COLO668 (cell line): ENCODE results near the gene AEBP1.
"Not testable (repeated sequence)": the region's sequence is repeated elsewhere in the genome, so short reads cannot be mapped to it uniquely, and the experiment has no call there.

Experiments
- DNase-seq: peaks from one replicate; lab custom pipeline; 2025; ENCODE audit not compliant: unreplicated experiment; lab: John Stamatoyannopoulos, UW

Gene AEBP1

GRCh38 chr7:44116789-44117666, 12.9 kb downstream of the AEBP1 start:
- DNase-seq = no peak

- no peak for DNase-seq
Observed at GRCh38 chr7:44117801-44118429, 13.8 kb downstream of the AEBP1 start.

DNA sequence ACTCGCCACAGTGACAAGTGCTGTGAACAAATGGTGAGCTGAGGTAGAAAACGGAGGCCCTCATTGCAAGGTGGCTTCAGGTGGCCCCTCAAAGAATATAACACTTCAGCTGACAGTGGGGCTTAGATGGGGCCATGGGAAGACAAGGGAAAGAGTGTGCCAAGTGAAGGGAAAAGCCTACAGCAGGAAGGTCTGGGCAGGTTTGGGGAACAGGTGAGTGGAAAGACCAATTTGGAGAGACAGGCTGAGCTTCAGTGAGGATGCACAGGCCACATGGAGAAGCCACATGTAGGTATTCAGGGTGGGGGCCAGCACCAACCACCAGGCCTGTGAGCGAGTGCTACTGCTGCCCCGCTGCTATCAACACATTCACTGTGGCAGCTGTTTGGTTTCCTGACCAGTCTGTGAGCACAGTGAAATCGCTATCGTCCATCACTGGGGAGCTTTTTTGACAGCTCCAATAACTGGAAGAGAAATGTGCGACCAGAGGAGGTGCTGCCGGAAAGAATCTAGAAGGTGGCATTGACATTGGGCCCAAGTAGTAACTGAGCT, 15.8 kb downstream of the AEBP1 start:
- DNase-seq = no peak

GRCh38 chr7:44120395-44120794, 16.2 kb downstream of the AEBP1 start:
- DNase-seq = no peak

DNA sequence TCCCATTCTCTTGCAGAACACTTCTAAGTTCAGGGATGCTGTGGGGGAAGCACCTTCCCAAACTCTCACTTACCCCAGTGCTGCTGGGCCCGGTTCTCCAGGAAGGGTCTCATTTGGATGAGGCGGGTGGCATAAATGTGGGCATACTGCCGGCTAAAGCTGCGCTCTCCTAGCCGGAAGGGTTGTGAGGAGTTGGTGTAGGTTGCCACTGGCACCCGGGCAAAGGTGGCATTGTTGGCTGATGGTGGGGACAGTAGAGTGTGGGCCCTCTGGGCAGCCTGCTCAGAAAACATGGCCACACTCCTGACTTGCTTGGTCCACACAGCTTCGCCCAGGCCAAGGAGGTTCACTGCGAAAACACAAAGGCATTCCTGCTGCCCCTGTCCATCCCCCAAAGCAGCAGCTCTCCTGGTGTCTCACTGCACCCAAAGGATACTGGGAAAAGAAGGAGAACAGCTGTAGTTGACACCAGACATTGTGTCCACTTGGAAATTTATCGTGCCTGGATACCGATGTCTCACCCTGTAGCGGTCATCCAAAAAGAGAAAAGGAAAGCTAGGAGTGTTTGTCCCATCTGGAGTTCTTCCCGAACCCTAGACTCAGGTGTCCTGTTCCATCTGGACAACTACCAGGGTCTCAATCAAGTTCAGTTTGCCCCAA, 17.7 kb downstream of the AEBP1 start:
- no peak for DNase-seq

DNA sequence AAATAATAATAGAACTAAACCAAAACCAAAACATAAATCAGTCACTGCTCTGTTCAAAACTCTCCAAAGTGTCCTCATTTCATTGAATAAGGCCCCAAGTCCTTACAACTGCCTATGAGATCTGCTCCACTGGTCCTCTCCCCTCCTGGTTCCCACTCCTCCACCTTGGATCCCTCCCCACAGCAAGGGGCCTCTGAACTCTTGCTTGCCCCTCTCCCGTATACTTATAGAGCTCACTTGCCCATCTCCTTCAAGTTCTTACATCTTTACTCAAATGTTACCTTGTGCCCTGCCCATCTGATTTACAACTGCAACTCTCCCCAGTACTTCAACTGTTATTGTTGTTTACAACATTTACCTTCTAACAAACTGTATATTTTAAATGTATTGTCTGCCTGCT, 18.4 kb downstream of the AEBP1 start:
- no peak for DNase-seq

- peak; percentile 100 for DNase-seq
Observed at GRCh38 chr7:44123190-44124003, 19.3 kb downstream of the AEBP1 start, which contains the start of gene POLD2. TSS of gene POLD2 (minus strand) at chr7:44123548. CDS start at chr7:44122053, 1,495 bp downstream.

DNA sequence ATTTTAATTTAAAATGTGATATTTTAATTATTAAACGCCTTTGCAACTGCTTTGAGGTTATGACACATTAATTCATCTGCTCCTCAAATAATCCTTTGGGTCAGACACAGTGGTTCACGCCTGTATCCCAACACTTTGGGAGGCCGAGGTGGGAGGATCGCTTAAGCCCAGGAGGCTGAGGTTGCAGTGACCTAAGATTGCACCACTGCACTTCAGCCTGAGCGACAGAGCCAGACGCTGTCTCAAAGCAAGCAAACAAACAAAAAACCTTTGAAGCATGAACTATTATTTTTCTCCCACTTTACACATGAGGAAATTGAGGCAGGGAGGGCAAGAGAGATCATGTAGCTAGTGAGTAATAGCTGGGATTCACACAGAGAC, 20.7 kb downstream of the AEBP1 start:
- DNase-seq = no peak

GRCh38 chr7:44126574-44126973, 22.4 kb downstream of the AEBP1 start:
- not testable (repeated sequence) for DNase-seq

DNA sequence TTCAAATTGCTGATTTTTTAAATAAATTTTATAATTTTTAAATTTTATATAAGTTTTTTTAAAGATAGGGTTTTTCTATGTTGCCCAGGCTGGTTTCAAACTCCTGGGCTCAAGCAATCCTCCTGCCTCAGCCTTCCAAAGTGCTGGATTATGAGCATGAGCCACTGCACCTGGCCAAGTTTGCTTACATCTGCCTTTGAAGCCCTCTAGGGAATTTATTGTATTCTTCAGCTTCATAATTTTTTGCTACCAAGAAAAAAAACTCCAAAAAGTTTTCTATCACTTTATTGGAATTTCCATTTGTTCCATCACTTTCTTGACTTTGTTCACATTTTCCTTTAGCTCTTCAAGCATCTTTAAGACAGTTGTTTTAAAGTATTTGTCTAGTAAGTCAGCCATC, 23.0 kb downstream of the AEBP1 start:
- DNase-seq = no peak

- no peak for DNase-seq
Observed at GRCh38 chr7:44128721-44129582, 24.8 kb downstream of the AEBP1 start.

DNA sequence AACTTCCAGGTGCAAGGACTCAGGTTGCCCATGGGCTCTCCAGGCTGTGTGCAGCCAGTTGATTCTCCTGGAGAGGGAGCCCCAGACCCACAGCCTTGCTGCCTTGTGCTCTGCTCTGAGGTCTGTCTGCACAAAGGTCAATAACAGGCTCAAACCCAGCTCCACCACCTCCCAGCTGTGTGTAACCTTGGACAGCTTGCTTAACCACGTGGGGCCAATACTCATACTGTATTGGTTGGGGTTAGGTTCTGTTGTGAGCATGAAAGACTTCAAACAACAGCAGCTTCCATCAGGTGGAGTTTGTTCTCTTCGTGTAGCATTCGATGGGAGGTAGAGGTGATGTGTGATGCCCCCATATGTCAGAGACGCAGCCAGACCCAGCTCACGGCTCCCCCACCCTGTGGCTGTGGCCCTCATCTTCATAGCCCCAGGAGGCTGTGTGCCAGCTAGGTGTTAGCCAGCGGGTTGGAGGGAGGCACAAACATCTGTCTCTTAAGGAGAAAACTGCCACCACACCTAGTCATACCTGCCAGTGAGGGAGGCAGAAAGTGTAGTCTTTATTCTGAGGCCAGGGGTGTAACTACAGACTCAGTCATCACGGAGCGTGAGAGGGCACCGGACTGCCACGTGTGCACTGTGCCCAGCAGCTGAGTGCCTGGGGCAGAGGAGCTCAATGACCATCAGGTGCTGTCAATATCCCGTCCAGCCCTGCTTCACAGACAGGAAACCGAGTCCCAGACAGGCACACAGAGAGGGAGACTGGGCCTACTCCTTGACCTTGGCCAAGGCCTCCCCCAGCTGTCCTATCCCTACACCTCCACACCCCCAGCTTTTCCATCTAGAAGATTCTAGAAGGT, 27.3 kb downstream of the AEBP1 start:
- DNase-seq = peak; percentile 55

DNA sequence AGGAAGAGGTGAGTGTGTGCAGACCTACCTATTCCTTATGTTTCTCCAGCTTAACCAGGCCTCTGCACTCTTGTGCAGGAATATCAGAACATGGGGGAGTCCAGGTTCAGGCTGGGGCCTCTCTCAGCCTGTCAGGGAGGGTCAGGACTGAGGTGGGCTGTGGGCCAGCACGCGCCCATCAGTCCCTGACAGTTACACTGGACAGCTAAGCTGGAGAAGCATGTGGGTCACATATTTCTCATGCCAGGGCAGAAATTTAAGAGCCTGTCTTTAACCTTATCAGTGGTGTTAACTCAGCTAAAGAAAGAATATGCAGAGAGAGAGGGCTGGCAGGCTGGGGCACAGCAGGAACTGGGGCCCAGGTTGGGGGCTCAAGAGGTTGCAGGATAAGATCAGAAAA, 27.9 kb downstream of the AEBP1 start:
- no peak for DNase-seq

GRCh38 chr7:44133295-44133694, 29.1 kb downstream of the AEBP1 start:
- DNase-seq = no peak

DNA sequence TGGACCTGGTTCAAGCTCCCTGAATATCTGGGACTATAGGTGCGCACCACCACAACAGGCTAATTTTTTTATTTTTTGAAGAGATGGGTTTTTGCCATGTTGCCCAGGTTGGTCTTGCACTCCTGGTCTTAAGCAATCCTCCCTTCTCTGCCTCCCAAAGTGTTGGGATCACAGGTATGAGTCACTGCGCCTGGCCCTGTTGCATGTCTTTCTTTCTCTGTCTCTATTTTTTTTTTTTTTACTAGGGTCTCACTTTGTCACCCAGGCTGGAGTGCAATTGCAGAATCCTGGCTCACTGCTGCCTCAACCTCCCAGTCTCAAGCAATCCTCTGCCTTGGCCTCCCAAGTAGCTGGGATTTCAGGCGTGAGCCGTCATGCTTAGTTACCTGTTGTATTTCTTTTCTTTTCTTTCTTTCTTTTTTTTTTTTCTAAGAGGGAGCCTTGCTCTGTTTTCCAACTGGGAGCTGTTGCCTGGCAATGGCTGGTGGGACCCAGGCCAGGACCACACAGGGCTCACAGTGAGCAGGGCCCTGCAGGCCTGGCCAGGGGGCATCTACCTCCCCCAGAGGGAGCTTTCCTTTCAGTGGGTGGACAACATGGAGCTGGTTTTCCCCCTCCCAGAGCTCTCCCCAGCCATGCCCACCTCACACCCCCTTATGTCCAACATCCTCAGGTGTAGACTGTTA, 30.9 kb downstream of the AEBP1 start:
- DNase-seq = no peak

GRCh38 chr7:44136731-44137130, 32.6 kb downstream of the AEBP1 start:
- DNase-seq = no peak

- no peak for DNase-seq
Observed at GRCh38 chr7:44138698-44139097, 34.6 kb downstream of the AEBP1 start.

DNA sequence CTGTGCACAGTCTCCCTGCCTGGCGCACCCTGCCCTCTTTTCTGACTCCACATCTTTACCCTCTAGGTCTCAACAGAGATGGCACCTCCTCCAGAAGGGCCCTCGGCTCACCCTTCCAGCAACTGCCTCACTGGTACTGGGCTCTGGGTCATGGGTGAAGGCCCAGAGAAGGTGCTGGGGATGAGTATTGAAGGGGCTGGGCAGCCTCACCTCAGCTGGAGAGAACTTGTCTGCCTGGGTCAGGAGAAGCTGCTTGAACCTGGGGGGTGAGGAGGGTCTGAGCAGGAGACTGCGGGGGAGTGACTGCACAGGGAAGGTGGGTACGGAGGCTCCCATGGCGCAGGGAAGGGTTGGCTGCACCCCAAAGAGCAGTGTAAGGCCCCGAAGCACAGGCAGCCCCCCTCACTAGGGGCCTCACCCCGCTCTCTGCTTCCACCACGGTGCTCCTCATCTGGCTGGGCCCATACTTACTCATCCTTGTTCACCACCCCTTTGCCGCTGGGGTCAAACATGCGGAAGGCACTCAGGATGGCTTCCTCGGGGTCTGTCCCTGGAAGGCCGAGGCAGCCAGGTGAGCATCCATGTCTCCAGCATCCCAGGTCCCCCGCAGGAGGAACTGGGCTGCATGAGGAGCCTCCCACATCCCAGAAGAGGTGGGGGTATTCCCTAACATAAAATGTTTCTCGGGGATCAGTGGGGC, 35.3 kb downstream of the AEBP1 start:
- DNase-seq = no peak
